Breast epithelium (tissue), 3 donors: ENCODE data around the gene PBX4.

Source experiments
- CTCF ChIP-seq, 3 donors: fragments of 450-650 bp; IDR thresholded peaks; one replicate each; pipeline ENCODE4 v1.5.1; 2016 to 2017; ENCODE audit warnings: antibody characterized with exemption in 3 of 3, mild to moderate bottlenecking in 3 of 3, moderate library complexity in 3 of 3
- POLR2A ChIP-seq: fragments of 450-650 bp; IDR thresholded peaks from one replicate; pipeline ENCODE4 v1.6.1; 2016; ENCODE audit warnings: antibody characterized with exemption, mild to moderate bottlenecking, moderate library complexity

DNA sequence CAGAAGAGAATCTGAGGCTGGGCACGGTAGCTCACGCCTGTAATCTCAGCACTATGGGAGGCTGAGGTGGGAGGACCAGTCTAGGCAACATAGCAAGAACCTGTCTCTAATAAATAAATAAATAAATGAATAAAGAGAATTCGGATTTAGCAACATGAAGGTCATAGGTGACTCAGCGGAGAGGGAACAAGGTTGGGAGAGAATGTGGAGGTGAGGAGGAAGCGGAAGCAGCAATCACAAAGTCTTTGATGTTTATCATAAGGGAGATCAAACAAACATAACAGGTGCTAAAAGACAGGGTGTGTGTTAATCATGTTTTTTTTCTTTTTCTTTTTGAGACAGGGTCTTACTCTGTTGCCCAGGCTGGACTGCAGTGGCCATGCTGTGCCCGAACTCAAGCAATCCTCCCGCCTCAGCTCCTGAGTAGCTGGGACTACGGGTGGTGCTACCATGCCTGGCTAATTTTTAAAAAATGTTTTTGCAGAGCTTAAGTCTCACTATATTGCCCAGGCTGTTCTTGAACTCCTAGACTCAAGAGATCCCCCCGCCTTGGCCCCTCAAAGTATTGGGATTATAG, 16.3 kb downstream of the PBX4 start:
- TF ChIP-seq POLR2A (no peak), CTCF (IDR thresholded peaks at IDR 0.05) (no peak)
